Liver (tissue), 9 donors: Measurements from ENCODE around the gene WAC. TPM values are rescaled to one million over a fixed set of nuclear protein-coding genes. Genes with fewer than 3 reads are reported as not detected.

ENCODE experiments used
- DNase-seq: peaks from one replicate; pipeline ENCODE4 v3.0.0-alpha.2; 2017; ENCODE audit warnings: low spot score
- H3K27ac ChIP-seq, 2 donors: one replicate each; pipeline ENCODE4 v1.7.0; 2013; ENCODE audit warnings: inconsistent platforms in 2 of 2, low read length in 2 of 2, control low read depth in 1 of 2, low read depth in 1 of 2, mild to moderate bottlenecking in 1 of 2
- H3K27me3 ChIP-seq, 4 donors: one replicate each; pipeline versions ENCODE4 v1.6.1 to v1.7.0; 2013; ENCODE audit warnings: low read length in 3 of 4, inconsistent platforms in 1 of 4, mild to moderate bottlenecking in 1 of 4, moderate library complexity in 1 of 4; ENCODE audit not compliant: control insufficient read depth in 4 of 4, insufficient read depth in 4 of 4
- H3K36me3 ChIP-seq, 4 donors: one replicate each; pipeline versions ENCODE4 v1.6.1 to v1.7.0; 2013; ENCODE audit warnings: low read length in 3 of 4, mild to moderate bottlenecking in 3 of 4, low read depth in 1 of 4, moderate library complexity in 1 of 4; ENCODE audit not compliant: control insufficient read depth in 4 of 4, insufficient read depth in 3 of 4
- H3K4me1 ChIP-seq, 4 donors: one replicate each; pipeline versions ENCODE4 v1.6.1 to v1.7.0; 2013; ENCODE audit warnings: low read length in 3 of 4, mild to moderate bottlenecking in 3 of 4, moderate library complexity in 1 of 4; ENCODE audit not compliant: control insufficient read depth in 4 of 4, insufficient read depth in 4 of 4
- H3K4me3 ChIP-seq, 3 donors: one replicate each; pipeline versions ENCODE4 v1.6.1 to v1.7.0; 2013; ENCODE audit warnings: low read length in 3 of 3, control low read depth in 1 of 3, low read depth in 1 of 3, mild to moderate bottlenecking in 1 of 3
- H3K9ac ChIP-seq, 2 donors: one replicate each; pipeline ENCODE4 v1.7.0; 2013; ENCODE audit warnings: low read length in 2 of 2, mild to moderate bottlenecking in 2 of 2, moderate library complexity in 2 of 2, control low read depth in 1 of 2, low read depth in 1 of 2
- H3K9me3 ChIP-seq, 4 donors: one replicate each; pipeline versions ENCODE4 v1.6.1 to v1.7.0; 2013; ENCODE audit warnings: low read length in 3 of 4; ENCODE audit not compliant: control insufficient read depth in 4 of 4
- ATF3 ChIP-seq: IDR thresholded peaks from 2 replicates; pipeline ENCODE4 v1.6.1; 2016; ENCODE audit warnings: antibody characterized with exemption
- CTCF ChIP-seq: fragments of 150-350 bp; IDR thresholded peaks from 2 replicates; pipeline ENCODE4 v1.5.1; 2017; ENCODE audit warnings: improper control_type of control experiment, low read depth, low read length; ENCODE audit not compliant: missing input control
- EGR1 ChIP-seq, 2 donors: IDR thresholded peaks; 2 replicates each; pipeline ENCODE4 v1.6.1; 2016 to 2018; ENCODE audit warnings: antibody characterized with exemption in 2 of 2, low read depth in 2 of 2
- FOXA1 ChIP-seq: IDR thresholded peaks from 2 replicates; pipeline ENCODE4 v1.6.1; 2016; ENCODE audit warnings: antibody characterized with exemption
- FOXA2 ChIP-seq: IDR thresholded peaks from 2 replicates; pipeline ENCODE4 v1.6.1; 2016; ENCODE audit warnings: antibody characterized with exemption
- GABPA ChIP-seq, 2 donors: IDR thresholded peaks in 1 of 2; conservative IDR thresholded peaks in 1 of 2; 2 replicates each; pipeline ENCODE4 v1.6.1; 2016; ENCODE audit warnings: antibody characterized with exemption in 2 of 2, mild to moderate bottlenecking in 1 of 2, moderate library complexity in 1 of 2
- HNF4A ChIP-seq, 2 donors: conservative IDR thresholded peaks; 2 replicates each; pipeline ENCODE4 v1.6.1; 2016; ENCODE audit warnings: antibody characterized with exemption in 2 of 2, mild to moderate bottlenecking in 2 of 2
- HNF4G ChIP-seq: IDR thresholded peaks from 2 replicates; pipeline ENCODE4 v1.6.1; 2016; ENCODE audit warnings: antibody characterized with exemption
- JUND ChIP-seq, 2 donors: IDR thresholded peaks; 2 replicates each; pipeline ENCODE4 v1.6.1; 2016; ENCODE audit warnings: antibody characterized with exemption in 2 of 2
- MAX ChIP-seq: IDR thresholded peaks from 2 replicates; pipeline ENCODE4 v1.6.1; 2016; ENCODE audit warnings: antibody characterized with exemption
- NR2F2 ChIP-seq: IDR thresholded peaks from 2 replicates; pipeline ENCODE4 v1.6.1; 2016; ENCODE audit warnings: antibody characterized with exemption
- RAD21 ChIP-seq, 2 donors: IDR thresholded peaks; 2 replicates each; pipeline ENCODE4 v1.6.1; 2016; ENCODE audit warnings: antibody characterized with exemption in 2 of 2, mild to moderate bottlenecking in 2 of 2
- REST ChIP-seq: IDR thresholded peaks from 2 replicates; pipeline ENCODE4 v1.6.1; 2016; ENCODE audit warnings: antibody characterized with exemption, mild to moderate bottlenecking
- RXRA ChIP-seq, 2 donors: IDR thresholded peaks; 2 replicates each; pipeline ENCODE4 v1.6.1; 2017 to 2018; ENCODE audit warnings: antibody characterized with exemption in 2 of 2, mild to moderate bottlenecking in 1 of 2
- SP1 ChIP-seq: IDR thresholded peaks from 2 replicates; pipeline ENCODE4 v1.6.1; 2018; ENCODE audit warnings: antibody characterized with exemption, mild to moderate bottlenecking
- TAF1 ChIP-seq: conservative IDR thresholded peaks from 2 replicates; pipeline ENCODE4 v1.6.1; 2016; ENCODE audit warnings: antibody characterized with exemption, mild to moderate bottlenecking
- YY1 ChIP-seq: IDR thresholded peaks from 2 replicates; pipeline ENCODE4 v1.6.1; 2016; ENCODE audit warnings: antibody characterized with exemption, mild to moderate bottlenecking
- ZBTB33 ChIP-seq: IDR thresholded peaks from 2 replicates; pipeline ENCODE4 v1.6.1; 2016; ENCODE audit warnings: antibody characterized with exemption
- WGBS: extraction: QIAGEN DNeasy Blood & Tissue Kit; methylation state at CpG from one replicate; pipeline ENCODE4 v1.1.7; 2013; 5-methylcytosine and 5-hydroxymethylcytosine counted together
- polyA plus RNA-seq, 2 donors: library from polyadenylated mRNA; stranded (reverse) in 1 of 2; unstranded in 1 of 2; fragments of 200-250 nt in 1 of 2; fragments of >200 nt in 1 of 2; fragmentation: Nextera tagmentation in 1 of 2; extraction: Ambion mirVana in 1 of 2; gene quantifications; one replicate each; pipeline versions ENCODE4 v1.2.1 to v1.2.3, GENCODE V29; 2013 to 2015
- total RNA-seq, 2 donors: library from RNA; depleted of rRNA; stranded (reverse); fragments of >200 nt; gene quantifications; one replicate each; pipeline ENCODE4 v1.2.3, GENCODE V29; 2014
- donor health status: healthy.
- donor health status: healthy.
- donor health status: healthy.
- donor health status: healthy.
- donor health status: healthy.

WAC gene
- total and polyA plus RNA-seq, 4 donors: 20.2 to 48.7 (median 32.0) TPM

GRCh38 chr10:28566458-28567015 is 33.6 kb downstream of the WAC start:
- H3K27ac ChIP-seq: no peak overlapping the region
- WGBS: 65% methylated on average over 1 of the region's 1 CpG
- no peak for TF ChIP-seq REST
- TF ChIP-seq RXRA (IDR thresholded peaks at IDR 0.05): no peak
- no peak for TF ChIP-seq GABPA (IDR thresholded peaks at IDR 0.05 in 1 of 2, conservative IDR thresholded peaks at IDR 0.05 in 1 of 2)
- TF ChIP-seq FOXA2: no peak
- TF ChIP-seq RAD21 (IDR thresholded peaks at IDR 0.05): no peak
- DNase-seq: no peak
- no peak overlapping the region for H3K4me3 ChIP-seq
- no peaks in the 10 kb centered on the region for H3K27me3 ChIP-seq
- peaks cover 5 to 23% (median 12%) of the 10 kb centered on the region in 4 donors for H3K4me1 ChIP-seq
- no peaks in the 10 kb centered on the region for H3K9me3 ChIP-seq
- H3K9ac ChIP-seq: no peak overlapping the region
- H3K36me3 ChIP-seq: peaks cover 0 to 5% (median 2%) of the 10 kb centered on the region in 4 donors

- H3K9me3 ChIP-seq: no peaks in the 10 kb centered on the region
- H3K36me3 ChIP-seq: peaks cover 0 to 3% (median 2%) of the 10 kb centered on the region in 4 donors
- no peak overlapping the region for H3K9ac ChIP-seq
- H3K27me3 ChIP-seq: no peaks in the 10 kb centered on the region
- peaks cover 4 to 19% (median 11%) of the 10 kb centered on the region in 4 donors for H3K4me1 ChIP-seq
- H3K27ac ChIP-seq: no peak overlapping the region
- WGBS: 31% methylated on average over 3 of the region's 3 CpGs
- DNase-seq: no peak
- peak in 1 of 2 donors; percentile 15 for TF ChIP-seq EGR1 (IDR thresholded peaks at IDR 0.05; ENCODE audit: low read depth in 2 of 2)
- TF ChIP-seq ATF3: no peak
- no peak for TF ChIP-seq CTCF
- TF ChIP-seq FOXA1: peak; percentile 96
- TF ChIP-seq FOXA2: peak; percentile 99
- TF ChIP-seq SP1: peak; percentile 27
- no peak for TF ChIP-seq HNF4G
- TF ChIP-seq REST: peak; percentile 32
- TF ChIP-seq RXRA (IDR thresholded peaks at IDR 0.05): peak; percentile 49 to 75
- peak in 1 of 2 donors; percentile 62 for TF ChIP-seq JUND (IDR thresholded peaks at IDR 0.05)
- TF ChIP-seq NR2F2: no peak
- no peak for TF ChIP-seq GABPA (IDR thresholded peaks at IDR 0.05 in 1 of 2, conservative IDR thresholded peaks at IDR 0.05 in 1 of 2)
- peak; percentile 39 to 63 for TF ChIP-seq HNF4A (conservative IDR thresholded peaks at IDR 0.05)
- TF ChIP-seq MAX: peak; percentile 60
- TF ChIP-seq ZBTB33: peak; percentile 57
- TF ChIP-seq YY1: peak; percentile 61
- no peak for TF ChIP-seq TAF1
- no peak for TF ChIP-seq RAD21 (IDR thresholded peaks at IDR 0.05)
- no peak overlapping the region for H3K4me3 ChIP-seq
Measured at GRCh38 chr10:28569506-28570159, 36.7 kb downstream of the WAC start.
